AG09309 (cell line): ENCODE data around the gene NDST1.

Experiments used
- DNase-seq: peaks from one replicate; pipeline ENCODE4 v3.0.0-alpha.2; 2010; ENCODE audit warnings: low read depth
- H3K4me3 ChIP-seq: 2 replicates; pipeline ENCODE4 v1.5.1; 2011; ENCODE audit warnings: mild to moderate bottlenecking, low read depth, low read length, moderate library complexity; ENCODE audit not compliant: control insufficient read depth
- TF ChIP-seq, protein P1 (sequence below): IDR thresholded peaks from 2 replicates; pipeline ENCODE4 v1.5.1; 2011; ENCODE audit warnings: mild to moderate bottlenecking, low read depth, low read length, inconsistent platforms; ENCODE audit not compliant: insufficient read depth, control insufficient read depth; ENCODE audit errors: missing control alignments

The NDST1 gene

DNA sequence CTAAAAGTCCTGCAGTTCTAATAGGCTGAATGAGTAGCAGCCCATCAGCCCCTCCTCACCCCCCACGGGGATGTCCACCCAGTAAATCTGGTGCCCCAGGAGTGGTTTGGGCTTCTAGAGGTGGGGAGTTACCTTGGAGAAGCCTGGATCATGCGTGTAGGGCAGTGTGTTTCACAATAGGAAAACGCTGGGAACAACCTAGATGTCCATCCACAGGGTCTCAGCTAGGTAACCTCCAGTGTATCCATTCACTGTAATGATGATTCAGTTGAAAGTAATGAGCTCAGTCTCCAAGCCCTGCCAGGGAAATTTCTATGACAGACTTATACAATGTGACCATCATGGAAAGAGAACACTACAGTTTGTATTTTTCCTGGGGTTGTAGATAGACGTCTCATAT is 51.8 kb downstream of the NDST1 start:
- TF ChIP-seq, protein P1, sequence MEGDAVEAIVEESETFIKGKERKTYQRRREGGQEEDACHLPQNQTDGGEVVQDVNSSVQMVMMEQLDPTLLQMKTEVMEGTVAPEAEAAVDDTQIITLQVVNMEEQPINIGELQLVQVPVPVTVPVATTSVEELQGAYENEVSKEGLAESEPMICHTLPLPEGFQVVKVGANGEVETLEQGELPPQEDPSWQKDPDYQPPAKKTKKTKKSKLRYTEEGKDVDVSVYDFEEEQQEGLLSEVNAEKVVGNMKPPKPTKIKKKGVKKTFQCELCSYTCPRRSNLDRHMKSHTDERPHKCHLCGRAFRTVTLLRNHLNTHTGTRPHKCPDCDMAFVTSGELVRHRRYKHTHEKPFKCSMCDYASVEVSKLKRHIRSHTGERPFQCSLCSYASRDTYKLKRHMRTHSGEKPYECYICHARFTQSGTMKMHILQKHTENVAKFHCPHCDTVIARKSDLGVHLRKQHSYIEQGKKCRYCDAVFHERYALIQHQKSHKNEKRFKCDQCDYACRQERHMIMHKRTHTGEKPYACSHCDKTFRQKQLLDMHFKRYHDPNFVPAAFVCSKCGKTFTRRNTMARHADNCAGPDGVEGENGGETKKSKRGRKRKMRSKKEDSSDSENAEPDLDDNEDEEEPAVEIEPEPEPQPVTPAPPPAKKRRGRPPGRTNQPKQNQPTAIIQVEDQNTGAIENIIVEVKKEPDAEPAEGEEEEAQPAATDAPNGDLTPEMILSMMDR, result no peak
- DNase-seq, result no peak
- H3K4me3 ChIP-seq, result no peak overlapping the region

DNA sequence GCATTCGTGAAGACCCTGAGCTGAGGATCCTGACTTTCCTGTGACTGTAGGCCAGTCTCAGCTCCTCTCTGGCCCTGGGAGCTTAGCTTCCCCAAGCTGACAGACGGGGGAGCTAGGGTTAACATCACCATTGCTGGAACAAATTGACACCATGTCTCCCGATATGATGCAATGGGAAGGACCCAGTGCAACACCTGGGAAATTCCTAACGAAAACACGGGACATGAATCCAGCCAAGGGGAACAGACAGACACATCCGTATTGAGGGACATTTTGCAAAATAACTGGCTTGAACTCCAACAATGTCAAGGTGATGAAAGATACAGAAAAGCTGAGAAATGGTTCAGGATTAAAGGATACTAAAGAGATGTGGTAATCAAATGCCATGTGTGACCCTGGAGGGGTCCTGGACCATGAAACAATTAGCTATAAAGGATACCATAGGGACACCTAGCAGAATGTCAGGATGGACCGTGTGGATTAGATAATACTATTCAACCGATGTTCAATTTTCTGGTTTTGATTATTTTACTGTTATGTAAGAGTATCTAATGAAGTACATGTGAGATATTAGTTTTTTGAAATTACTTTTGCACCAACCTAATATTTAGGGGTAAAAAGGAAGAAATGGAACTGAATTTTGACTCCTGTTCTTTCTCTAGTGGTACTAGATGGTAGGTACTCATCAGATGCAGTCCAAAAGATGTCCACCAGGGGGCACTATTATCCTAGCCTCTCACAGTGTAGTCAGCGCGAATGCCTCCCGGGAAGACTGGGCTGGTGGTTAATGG is 52.7 kb downstream of the NDST1 start:
- H3K4me3 ChIP-seq, result no peak overlapping the region
- DNase-seq, result peak; percentile 49
- TF ChIP-seq, protein P1, result peak; percentile 76

DNA sequence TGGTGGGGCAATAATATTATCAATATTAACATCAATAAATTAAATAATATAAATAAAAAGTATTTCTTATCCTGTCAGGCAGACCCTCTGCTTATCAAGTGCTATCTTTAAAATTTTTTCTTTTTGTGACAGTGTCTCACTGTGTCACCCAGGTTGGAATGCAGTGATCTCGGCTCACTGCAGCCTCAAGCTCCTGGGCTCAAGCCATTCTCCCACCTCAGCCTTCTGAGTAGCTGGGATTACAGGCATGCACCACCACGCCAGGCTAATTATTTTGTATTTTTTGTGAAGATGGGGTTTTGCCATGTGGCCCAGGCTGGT is 53.2 kb downstream of the NDST1 start:
- TF ChIP-seq, protein P1, result no peak
- DNase-seq, result no peak
- H3K4me3 ChIP-seq, result no peak overlapping the region

DNA sequence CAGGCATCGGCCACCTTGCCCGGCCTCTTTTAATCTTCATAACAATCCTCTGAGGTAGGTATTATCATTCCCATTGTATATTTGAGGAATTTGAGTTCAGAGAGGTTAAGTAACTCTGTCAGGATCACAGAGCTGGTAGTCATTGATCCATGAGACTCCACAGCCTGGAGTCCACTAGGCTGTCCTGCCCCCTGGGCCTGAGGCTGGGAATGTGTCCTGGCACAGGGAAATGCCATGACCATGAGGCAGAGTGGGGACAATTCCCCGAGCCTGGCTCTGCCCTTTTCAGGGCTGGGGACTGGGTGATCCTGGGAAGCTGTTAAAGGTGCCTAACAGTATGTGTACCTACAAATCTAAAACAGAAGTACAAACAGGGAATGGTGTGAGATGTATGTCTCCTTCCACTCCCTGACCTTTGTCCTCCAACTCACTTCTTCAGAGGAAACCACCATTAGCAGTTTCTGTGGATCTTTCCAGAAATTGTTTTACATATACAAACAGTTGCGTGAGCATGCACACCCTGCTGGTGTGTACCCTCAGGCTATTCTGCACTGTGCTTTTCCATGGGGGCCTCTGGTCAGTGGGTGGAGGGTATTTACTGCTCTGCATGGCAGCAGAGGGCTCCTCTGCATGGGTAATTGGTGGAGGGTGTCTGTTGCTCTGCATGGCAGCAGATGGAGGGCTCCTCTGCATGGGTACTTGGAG is 53.8 kb downstream of the NDST1 start:
- no peak for DNase-seq
- TF ChIP-seq, protein P1, result no peak
- H3K4me3 ChIP-seq, result no peak overlapping the region

DNA sequence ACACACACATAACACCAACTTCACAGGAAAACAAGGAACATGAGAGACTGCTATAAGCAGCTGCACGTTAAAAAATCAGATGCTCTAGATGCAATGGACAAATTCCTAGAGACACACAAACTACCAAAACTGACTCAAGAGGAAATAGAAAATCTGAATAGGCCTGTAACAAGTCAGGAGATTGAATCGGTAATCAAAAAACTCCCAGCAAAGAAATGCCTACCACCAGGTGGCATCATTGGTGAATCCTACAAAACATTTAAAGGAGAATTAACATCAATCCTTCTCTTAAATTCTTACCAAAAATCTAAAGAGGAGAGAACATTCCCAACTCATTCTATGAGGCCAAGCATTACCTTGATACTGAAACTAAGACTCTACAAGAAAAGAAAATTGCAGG is 54.9 kb downstream of the NDST1 start:
- TF ChIP-seq, protein P1, result peak; percentile 60
- DNase-seq, result no peak

DNA sequence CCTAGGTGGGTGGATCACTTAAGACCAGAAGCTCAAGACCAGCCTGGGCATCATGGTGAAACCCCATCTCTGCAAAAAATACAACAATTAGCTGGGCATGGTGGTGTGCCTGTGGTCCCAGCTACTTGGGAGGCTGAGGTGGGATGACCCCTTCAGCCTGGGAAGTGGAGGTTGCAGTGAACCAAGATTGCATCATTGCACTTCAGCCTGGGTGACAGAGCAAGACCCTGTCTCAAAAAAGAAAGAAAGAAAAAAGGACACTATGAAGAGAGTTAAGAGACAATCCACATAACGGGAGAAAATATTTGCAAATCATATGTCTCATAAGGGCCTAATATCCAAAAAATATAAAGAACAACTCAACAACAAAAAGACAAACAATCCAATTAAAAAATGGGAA is 57.9 kb downstream of the NDST1 start:
- TF ChIP-seq, protein P1, result no peak
- no peak for DNase-seq
- no peak overlapping the region for H3K4me3 ChIP-seq

More for the DNA sequence above, 54.9 kb downstream of the NDST1 start:
- no peak overlapping the region for H3K4me3 ChIP-seq
